ENCODE data around the gene NFKBIL1. TPM values are rescaled to one million over a fixed set of nuclear protein-coding genes. Genes with fewer than 3 reads are reported as not detected.

NFKBIL1 gene
- total and polyA plus RNA-seq, 8 donors, result 0.45 to 51.9 (median 18.9) TPM

DNA sequence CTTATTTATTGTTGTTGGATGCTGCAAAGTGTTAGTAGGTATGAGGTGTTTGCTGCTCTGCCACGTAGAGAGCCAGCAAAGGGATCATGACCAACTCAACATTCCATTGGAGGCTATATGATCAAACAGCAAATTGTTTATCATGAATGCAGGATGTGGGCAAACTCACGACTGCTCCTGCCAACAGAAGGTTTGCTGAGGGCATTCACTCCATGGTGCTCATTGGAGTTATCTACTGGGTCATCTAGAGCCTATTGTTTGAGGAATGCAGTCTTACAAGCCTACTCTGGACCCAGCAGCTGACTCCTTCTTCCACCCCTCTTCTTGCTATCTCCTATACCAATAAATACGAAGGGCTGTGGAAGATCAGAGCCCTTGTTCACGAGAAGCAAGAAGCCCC, 37.4 kb upstream of the NFKBIL1 start:
- no peaks in the 10 kb centered on the region for H3K9me3 ChIP-seq
- H3K4me1 ChIP-seq, result no peaks in the 10 kb centered on the region
- whole genome bisulfite sequencing, 5 donors, result 18 to 62% (median 50%) methylated on average over 4 of the region's 4 CpGs
- intact Hi-C loops (cut with DNase I; ENCODE audit: low total_unique reads), result no loop called here
- H3K4me3 ChIP-seq, result no peak overlapping the region
- H3K36me3 ChIP-seq, result peaks cover 0 to 51% (median 27%) of the 10 kb centered on the region in 4 donors
- DNase-seq, result peak in 1 of 2 donors; percentile 52
- TF ChIP-seq CTCF (IDR thresholded peaks at IDR 0.05) (no peak), POLR2A (IDR thresholded peaks at IDR 0.05) (no peak), EP300 (IDR thresholded peaks at IDR 0.05) (no peak), POLR2AphosphoS5 (IDR thresholded peaks at IDR 0.05) (no peak)
- H3K27ac ChIP-seq, result no peak overlapping the region
- H3K27me3 ChIP-seq, result peaks cover 0 to 8% (median 0%) of the 10 kb centered on the region in 3 donors

DNA sequence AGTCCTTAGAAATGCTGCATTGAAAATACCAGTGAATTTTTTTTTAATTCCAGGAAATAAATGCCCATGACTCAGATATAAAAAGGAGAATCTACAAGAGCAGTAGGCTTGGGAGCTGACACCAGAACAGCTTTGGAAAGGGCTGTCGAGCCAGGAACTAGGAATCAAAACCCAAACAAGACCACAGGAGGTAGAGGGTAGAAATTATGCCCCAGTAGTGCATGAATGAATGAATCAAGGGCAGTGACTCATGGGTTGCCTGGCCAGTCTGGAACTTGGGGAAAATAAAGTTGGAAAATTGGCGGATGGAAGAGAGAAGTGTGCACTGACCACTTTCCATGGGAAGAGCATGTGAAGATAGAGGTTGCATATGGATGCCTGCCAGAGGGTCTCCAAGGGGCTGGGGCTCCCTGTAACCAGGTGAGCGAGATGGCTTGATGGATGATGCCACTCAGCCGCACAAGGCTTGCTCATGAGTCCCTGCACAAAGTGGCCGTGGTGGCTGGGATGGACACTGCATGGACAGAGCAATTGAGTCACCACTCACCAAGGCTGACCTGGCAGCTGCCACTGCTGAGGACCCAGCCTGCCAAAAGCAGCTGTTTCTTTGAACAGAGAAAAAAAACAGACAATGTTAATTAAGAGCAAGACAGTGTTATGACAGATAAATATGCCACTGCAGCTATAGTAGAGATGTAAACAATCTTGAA, 33.8 kb upstream of the NFKBIL1 start:
- no peaks in the 10 kb centered on the region for H3K9me3 ChIP-seq
- no peak overlapping the region for H3K4me3 ChIP-seq
- H3K36me3 ChIP-seq, result peaks cover 0 to 25% (median 9%) of the 10 kb centered on the region in 4 donors
- H3K27ac ChIP-seq, result no peak overlapping the region
- H3K4me1 ChIP-seq, result no peaks in the 10 kb centered on the region
- DNase-seq, result no peak
- 71 to 85% (median 81%) methylated on average over 4 to 5 of the region's 5 CpGs for WGBS, 5 donors
- no peaks in the 10 kb centered on the region for H3K27me3 ChIP-seq
- TF ChIP-seq EP300 (IDR thresholded peaks at IDR 0.05), result no peak
- intact Hi-C loops (cut with DNase I; ENCODE audit: low total_unique reads), result no loop called here

DNA sequence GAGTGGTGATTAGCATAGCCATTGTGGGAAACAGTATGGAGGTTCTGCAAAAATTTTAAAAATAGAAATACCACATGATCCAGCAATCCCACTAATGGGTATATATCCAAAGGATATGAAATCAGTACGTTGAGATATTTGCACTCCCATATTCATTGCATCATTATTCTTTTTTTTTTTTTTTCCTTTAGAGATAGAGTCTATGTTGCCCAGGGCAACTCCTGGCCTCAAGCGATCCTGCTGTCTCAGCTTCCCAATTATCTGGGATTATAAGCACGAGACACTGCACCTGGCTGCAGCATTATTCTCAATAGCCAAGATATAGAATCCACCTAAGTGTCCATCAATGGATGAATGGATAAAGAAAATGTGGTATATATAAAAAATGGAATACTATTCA, 25.6 kb upstream of the NFKBIL1 start:
- no peak overlapping the region for H3K27ac ChIP-seq
- DNase-seq, result no peak
- peaks cover 0 to 5% (median 0%) of the 10 kb centered on the region in 4 donors for H3K4me1 ChIP-seq
- WGBS, 5 donors, result 69 to 78% (median 75%) methylated on average over 3 of the region's 3 CpGs
- no peaks in the 10 kb centered on the region for H3K36me3 ChIP-seq
- H3K27me3 ChIP-seq, result no peaks in the 10 kb centered on the region
- H3K9me3 ChIP-seq, result no peaks in the 10 kb centered on the region
- intact Hi-C loops (cut with DNase I; ENCODE audit: low total_unique reads), result no loop called here
- TF ChIP-seq EP300 (IDR thresholded peaks at IDR 0.05) (no peak), POLR2AphosphoS5 (IDR thresholded peaks at IDR 0.05) (no peak), CTCF (IDR thresholded peaks at IDR 0.05) (no peak), POLR2A (IDR thresholded peaks at IDR 0.05) (no peak)
- no peak overlapping the region for H3K4me3 ChIP-seq

DNA sequence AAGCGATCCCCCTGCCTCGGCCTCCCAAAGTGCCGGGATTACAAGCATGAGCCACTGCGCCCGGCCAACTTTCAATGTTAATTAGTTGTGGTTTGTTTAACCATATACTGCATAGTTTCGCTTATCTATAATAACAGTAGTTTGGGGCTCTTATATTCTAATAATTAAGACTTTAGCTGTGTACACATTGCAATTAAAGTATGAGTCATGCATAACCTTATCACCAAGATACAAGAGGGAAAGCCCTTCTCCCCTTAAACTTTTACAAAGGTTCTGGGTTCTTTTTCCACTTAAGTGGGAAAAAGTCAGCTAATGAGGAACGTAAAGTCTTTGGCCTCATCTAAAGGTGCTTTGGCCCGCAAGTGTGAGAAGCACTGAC, 21.9 kb upstream of the NFKBIL1 start:
- Histone ChIP-seq H3K9me3 (no peaks in the 10 kb centered on the region), H3K4me1 (peaks cover 0 to 6% (median 3%) of the 10 kb centered on the region in 4 donors), H3K27ac (no peak overlapping the region), H3K36me3 (peaks cover 10 to 14% (median 12%) of the 10 kb centered on the region in 4 donors), H3K4me3 (no peak overlapping the region), H3K27me3 (no peaks in the 10 kb centered on the region)
- 57 to 65% (median 61%) methylated on average over 8 of the region's 8 CpGs for WGBS, 5 donors
- intact Hi-C loops (cut with DNase I; ENCODE audit: low total_unique reads), result no loop called here
- TF ChIP-seq EP300 (IDR thresholded peaks at IDR 0.05) (no peak), POLR2AphosphoS5 (IDR thresholded peaks at IDR 0.05) (no peak), CTCF (IDR thresholded peaks at IDR 0.05) (no peak), POLR2A (IDR thresholded peaks at IDR 0.05) (no peak)
- DNase-seq, result no peak

- TF ChIP-seq EP300 (IDR thresholded peaks at IDR 0.05) (no peak), POLR2A (IDR thresholded peaks at IDR 0.05) (no peak), POLR2AphosphoS5 (IDR thresholded peaks at IDR 0.05) (no peak), CTCF (IDR thresholded peaks at IDR 0.05) (no peak)
- Histone ChIP-seq H3K27me3 (no peaks in the 10 kb centered on the region), H3K36me3 (peaks cover 15 to 19% (median 17%) of the 10 kb centered on the region in 4 donors), H3K4me1 (peaks cover 0 to 6% (median 3%) of the 10 kb centered on the region in 4 donors), H3K9me3 (no peaks in the 10 kb centered on the region), H3K27ac (no peak overlapping the region), H3K4me3 (no peak overlapping the region)
- DNase-seq, result no peak
- intact Hi-C loops (cut with DNase I; ENCODE audit: low total_unique reads), result no loop called here
- WGBS, 5 donors, result 56 to 67% (median 62%) methylated on average over 4 of the region's 4 CpGs
These were observed 21.3 kb upstream of the NFKBIL1 start for GRCh38 chr6:31525932-31526591.

All from stomach (tissue), 9 donors.